Endothelial cell of umbilical vein (primary cell): Measurements from ENCODE around the gene IQCB1.

ENCODE experiments used
- EZH2 ChIP-seq: IDR thresholded peaks from 2 replicates; pipeline ENCODE4 v1.6.1; 2012; ENCODE audit warnings: borderline replicate concordance, low read depth, mild to moderate bottlenecking, moderate library complexity, low read length, inconsistent platforms; ENCODE audit not compliant: severe bottlenecking
- POLR2A ChIP-seq: IDR thresholded peaks from 2 replicates; pipeline ENCODE4 v1.6.1; 2012; ENCODE audit warnings: low read depth, mild to moderate bottlenecking, control low read depth, low read length
- POLR2AphosphoS5 ChIP-seq: IDR thresholded peaks from 2 replicates; pipeline ENCODE4 v1.6.1; 2012; ENCODE audit warnings: low read depth, mild to moderate bottlenecking, control low read depth, low read length, moderate library complexity; ENCODE audit not compliant: insufficient read depth
- TF ChIP-seq, protein P1 (sequence below), 2 donors: IDR thresholded peaks; 1 replicate in 1 of 2; 2 replicates in 1 of 2; pipeline ENCODE4 v1.5.1; 2011; ENCODE audit warnings: low read length in 2 of 2, mild to moderate bottlenecking in 2 of 2, moderate library complexity in 2 of 2, control low read depth in 1 of 2, inconsistent platforms in 1 of 2, low read depth in 1 of 2; ENCODE audit not compliant: insufficient read depth in 1 of 2; ENCODE audit errors: extremely low read depth in 1 of 2
- TF ChIP-seq, protein P2 (sequence below): IDR thresholded peaks from 2 replicates; pipeline ENCODE4 v1.6.1; 2011; ENCODE audit not compliant: insufficient read depth, insufficient read length

DNA sequence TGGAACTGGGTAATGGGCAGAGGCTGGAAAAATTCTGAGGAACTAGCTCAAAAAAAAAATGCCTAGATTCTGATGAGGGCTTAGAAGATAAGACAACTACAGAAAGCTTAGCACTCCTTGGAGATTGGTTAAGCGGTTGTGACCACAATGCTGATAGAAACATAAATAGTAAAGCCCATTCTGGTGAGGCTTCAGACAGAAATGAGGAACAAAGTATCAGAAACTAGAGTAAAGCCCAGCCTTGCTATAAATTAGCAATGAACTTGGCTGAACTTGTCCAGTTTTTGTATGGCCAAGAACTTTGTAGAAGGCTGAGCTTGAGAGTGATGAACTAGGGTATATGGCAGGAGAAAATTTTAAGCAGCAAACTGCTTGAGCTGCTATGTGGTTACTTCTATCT is 110.7 kb downstream of the IQCB1 start:
- TF ChIP-seq, protein P1, sequence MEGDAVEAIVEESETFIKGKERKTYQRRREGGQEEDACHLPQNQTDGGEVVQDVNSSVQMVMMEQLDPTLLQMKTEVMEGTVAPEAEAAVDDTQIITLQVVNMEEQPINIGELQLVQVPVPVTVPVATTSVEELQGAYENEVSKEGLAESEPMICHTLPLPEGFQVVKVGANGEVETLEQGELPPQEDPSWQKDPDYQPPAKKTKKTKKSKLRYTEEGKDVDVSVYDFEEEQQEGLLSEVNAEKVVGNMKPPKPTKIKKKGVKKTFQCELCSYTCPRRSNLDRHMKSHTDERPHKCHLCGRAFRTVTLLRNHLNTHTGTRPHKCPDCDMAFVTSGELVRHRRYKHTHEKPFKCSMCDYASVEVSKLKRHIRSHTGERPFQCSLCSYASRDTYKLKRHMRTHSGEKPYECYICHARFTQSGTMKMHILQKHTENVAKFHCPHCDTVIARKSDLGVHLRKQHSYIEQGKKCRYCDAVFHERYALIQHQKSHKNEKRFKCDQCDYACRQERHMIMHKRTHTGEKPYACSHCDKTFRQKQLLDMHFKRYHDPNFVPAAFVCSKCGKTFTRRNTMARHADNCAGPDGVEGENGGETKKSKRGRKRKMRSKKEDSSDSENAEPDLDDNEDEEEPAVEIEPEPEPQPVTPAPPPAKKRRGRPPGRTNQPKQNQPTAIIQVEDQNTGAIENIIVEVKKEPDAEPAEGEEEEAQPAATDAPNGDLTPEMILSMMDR (IDR thresholded peaks at IDR 0.05; ENCODE audit: extremely low read depth in 1 of 2, insufficient read depth in 1 of 2, low read depth in 1 of 2, low read length in 2 of 2) = no peak
- no peak for TF ChIP-seq POLR2A
- TF ChIP-seq, protein P2, sequence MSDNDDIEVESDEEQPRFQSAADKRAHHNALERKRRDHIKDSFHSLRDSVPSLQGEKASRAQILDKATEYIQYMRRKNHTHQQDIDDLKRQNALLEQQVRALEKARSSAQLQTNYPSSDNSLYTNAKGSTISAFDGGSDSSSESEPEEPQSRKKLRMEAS = no peak
- no peak for TF ChIP-seq POLR2AphosphoS5
- no peak for TF ChIP-seq EZH2
